Prostate gland (tissue), 2 donors: ENCODE data around the gene MAP3K8. TPM values are rescaled to one million over a fixed set of nuclear protein-coding genes. Genes with fewer than 3 reads are reported as not detected.

ENCODE experiments used
- DNase-seq: peaks from one replicate; pipeline ENCODE4 v3.0.0-alpha.2; 2019; ENCODE audit warnings: low spot score
- H3K27ac ChIP-seq, 2 donors: fragments of 200-600 bp; sonication (generic); 2 replicates each; pipeline ENCODE4 v1.5.1; 2017 to 2019
- H3K27me3 ChIP-seq: fragments of 200-600 bp; sonication (generic); replicated peaks from 2 replicates; pipeline ENCODE4 v1.5.1; 2019; ENCODE audit not compliant: insufficient read depth
- H3K36me3 ChIP-seq, 2 donors: fragments of 200-600 bp; sonication (generic); 1 replicate in 1 of 2; 2 replicates in 1 of 2; pipeline versions ENCODE4 v1.5.1 to v1.8.1; 2017 to 2019
- H3K4me1 ChIP-seq: fragments of 200-600 bp; sonication (generic); replicated peaks from 2 replicates; pipeline ENCODE4 v1.5.1; 2019
- H3K4me3 ChIP-seq, 2 donors: fragments of 200-600 bp; sonication (generic); 2 replicates each; pipeline ENCODE4 v1.5.1; 2017 to 2019
- H3K9me3 ChIP-seq: fragments of 200-600 bp; sonication (generic); 2 replicates; pipeline ENCODE4 v1.5.1; 2017
- CTCF ChIP-seq, 4 experiments: fragments of 200-600 bp in 2 of 4; fragments of 450-650 bp in 2 of 4; sonication (generic) in 2 of 4; IDR thresholded peaks; 1 replicate in 3 of 4; 2 replicates in 1 of 4; pipeline ENCODE4 v1.5.1; 2016 to 2019; ENCODE audit warnings: antibody characterized with exemption in 4 of 4, mild to moderate bottlenecking in 2 of 4, moderate library complexity in 2 of 4
- POLR2A ChIP-seq: fragments of 450-650 bp; IDR thresholded peaks from one replicate; pipeline ENCODE4 v1.6.1; 2016; ENCODE audit warnings: antibody characterized with exemption, mild to moderate bottlenecking
- POLR2AphosphoS5 ChIP-seq: sonication (generic); formaldehyde crosslinking; IDR thresholded peaks from one replicate; pipeline ENCODE4 v1.6.1; 2017; ENCODE audit warnings: antibody characterized with exemption
- WGBS: methylation state at CpG from one replicate; pipeline ENCODE4 v1.1.5; 2018; 5-methylcytosine and 5-hydroxymethylcytosine counted together
- intact Hi-C: fragments of 100-400 bp; cut with DNase I; formaldehyde crosslinking; loops from one replicate; pipeline ENCODE4 v1.14.2; 2022
- total RNA-seq, 2 donors: library from RNA; depleted of rRNA; stranded (reverse); fragments of >200 nt; gene quantifications; one replicate each; pipeline ENCODE4 v1.1.0, GENCODE V29; 2016

Gene MAP3K8
- total RNA-seq, 2 donors from 2014 or later: 4.7 to 12.2 TPM

GRCh38 chr10:30491916-30492515 lies 58.0 kb downstream of the MAP3K8 start:
- WGBS: 91% methylated on average over 4 of the region's 4 CpGs
- no peaks in the 10 kb centered on the region for H3K27me3 ChIP-seq
- no peak for TF ChIP-seq POLR2A
- TF ChIP-seq POLR2AphosphoS5: no peak
- no peak for TF ChIP-seq CTCF (IDR thresholded peaks at IDR 0.05)
- intact Hi-C loops: no loop called here
- no peaks in the 10 kb centered on the region for H3K4me1 ChIP-seq
- no peak overlapping the region for H3K27ac ChIP-seq
- H3K36me3 ChIP-seq: no peaks in the 10 kb centered on the region
- no peak for DNase-seq
- no peak overlapping the region for H3K4me3 ChIP-seq
- no peaks in the 10 kb centered on the region for H3K9me3 ChIP-seq

- Histone ChIP-seq H3K36me3 (no peaks in the 10 kb centered on the region), H3K4me3 (no peak overlapping the region), H3K9me3 (no peaks in the 10 kb centered on the region), H3K4me1 (no peaks in the 10 kb centered on the region), H3K27ac (no peak overlapping the region), H3K27me3 (no peaks in the 10 kb centered on the region)
- DNase-seq: no peak
- 81% methylated on average over 11 of the region's 11 CpGs for WGBS
- intact Hi-C loops: no loop called here
- no peak for TF ChIP-seq POLR2A
- TF ChIP-seq POLR2AphosphoS5: no peak
- TF ChIP-seq CTCF (IDR thresholded peaks at IDR 0.05): no peak
These were observed 59.9 kb downstream of the MAP3K8 start for GRCh38 chr10:30493609-30494530.

- Histone ChIP-seq H3K27ac (no peak overlapping the region), H3K9me3 (no peaks in the 10 kb centered on the region), H3K27me3 (no peaks in the 10 kb centered on the region), H3K36me3 (no peaks in the 10 kb centered on the region), H3K4me1 (no peaks in the 10 kb centered on the region), H3K4me3 (no peak overlapping the region)
- TF ChIP-seq CTCF (IDR thresholded peaks at IDR 0.05) (no peak), POLR2AphosphoS5 (no peak), POLR2A (no peak)
- DNase-seq: no peak
- intact Hi-C loops: no loop called here
- 85% methylated on average over 4 of the region's 4 CpGs for WGBS
These were observed 60.6 kb downstream of the MAP3K8 start for GRCh38 chr10:30494558-30494957.

GRCh38 chr10:30495687-30496086 lies 61.7 kb downstream of the MAP3K8 start:
- intact Hi-C loops: no loop called here
- Histone ChIP-seq H3K4me1 (no peaks in the 10 kb centered on the region), H3K36me3 (no peaks in the 10 kb centered on the region), H3K9me3 (no peaks in the 10 kb centered on the region), H3K27me3 (no peaks in the 10 kb centered on the region), H3K27ac (no peak overlapping the region), H3K4me3 (no peak overlapping the region)
- 66% methylated on average over 6 of the region's 6 CpGs for WGBS
- DNase-seq: no peak
- no peak for TF ChIP-seq POLR2A
- TF ChIP-seq POLR2AphosphoS5: no peak
- TF ChIP-seq CTCF (IDR thresholded peaks at IDR 0.05): no peak
